Testis (tissue), 2 donors: Measurements from ENCODE around the gene PRSS38.

Experiments
- POLR2A ChIP-seq: fragments of 450-650 bp; IDR thresholded peaks from one replicate; pipeline ENCODE4 v1.6.1; 2017; ENCODE audit warnings: antibody characterized with exemption, mild to moderate bottlenecking, moderate library complexity
- TF ChIP-seq, protein P1 (sequence below), 3 experiments: fragments of 450-650 bp in 2 of 3; fragments of 200-600 bp in 1 of 3; sonication (generic) in 1 of 3; IDR thresholded peaks; one replicate each; pipeline ENCODE4 v1.5.1; 2016 to 2019; ENCODE audit warnings: antibody characterized with exemption in 3 of 3, mild to moderate bottlenecking in 2 of 3, moderate library complexity in 1 of 3

DNA sequence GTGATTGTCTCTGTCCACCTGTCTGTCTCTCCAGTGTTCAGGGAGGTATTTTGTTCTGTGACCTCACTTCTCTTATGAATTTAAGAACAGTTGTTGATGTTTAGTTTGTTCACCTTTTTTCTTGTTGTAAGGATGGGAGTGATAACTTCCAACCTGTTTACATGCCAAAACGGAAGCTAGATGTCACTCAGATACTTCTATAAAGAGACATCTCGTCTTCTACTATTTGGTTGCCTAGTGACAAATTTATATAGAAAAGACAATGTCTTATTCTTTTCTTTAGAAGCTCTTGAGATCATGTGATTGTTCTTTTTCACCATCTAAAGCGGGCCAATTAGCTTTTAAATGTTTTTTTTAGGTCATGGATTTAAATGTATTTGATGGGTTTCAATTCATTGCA, 33.8 kb downstream of the PRSS38 start:
- TF ChIP-seq, protein P1, sequence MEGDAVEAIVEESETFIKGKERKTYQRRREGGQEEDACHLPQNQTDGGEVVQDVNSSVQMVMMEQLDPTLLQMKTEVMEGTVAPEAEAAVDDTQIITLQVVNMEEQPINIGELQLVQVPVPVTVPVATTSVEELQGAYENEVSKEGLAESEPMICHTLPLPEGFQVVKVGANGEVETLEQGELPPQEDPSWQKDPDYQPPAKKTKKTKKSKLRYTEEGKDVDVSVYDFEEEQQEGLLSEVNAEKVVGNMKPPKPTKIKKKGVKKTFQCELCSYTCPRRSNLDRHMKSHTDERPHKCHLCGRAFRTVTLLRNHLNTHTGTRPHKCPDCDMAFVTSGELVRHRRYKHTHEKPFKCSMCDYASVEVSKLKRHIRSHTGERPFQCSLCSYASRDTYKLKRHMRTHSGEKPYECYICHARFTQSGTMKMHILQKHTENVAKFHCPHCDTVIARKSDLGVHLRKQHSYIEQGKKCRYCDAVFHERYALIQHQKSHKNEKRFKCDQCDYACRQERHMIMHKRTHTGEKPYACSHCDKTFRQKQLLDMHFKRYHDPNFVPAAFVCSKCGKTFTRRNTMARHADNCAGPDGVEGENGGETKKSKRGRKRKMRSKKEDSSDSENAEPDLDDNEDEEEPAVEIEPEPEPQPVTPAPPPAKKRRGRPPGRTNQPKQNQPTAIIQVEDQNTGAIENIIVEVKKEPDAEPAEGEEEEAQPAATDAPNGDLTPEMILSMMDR (IDR thresholded peaks at IDR 0.05): no peak
- no peak for TF ChIP-seq POLR2A
